IMR-90 (cell line): Measurements from ENCODE around the gene ZFYVE26. TPM values are rescaled to one million over a fixed set of nuclear protein-coding genes. Genes with fewer than 3 reads are reported as not detected.

Source experiments
- ATAC-seq: fragments of 200-7000 bp; cut with Tn5 transposase; 2 replicates; pipeline ENCODE4 v1.9.1; 2020; ENCODE audit warnings: low read depth, mild to moderate bottlenecking, moderate library complexity
- BruUV-seq: library from RNA; stranded (reverse); fragments of 400-500 nt; replicated peaks from 2 replicates; lab custom pipeline; 2021; lab: Mats Ljungman, UMichigan
- CTCF ChIA-PET: fragments of 300-600 bp; formaldehyde crosslinking; extraction: SDS; loops from one replicate; lab custom pipeline; 2021; ENCODE audit warnings: antibody characterized with exemption; lab: Yijun Ruan, JAX
- POLR2A ChIA-PET: fragments of 300-600 bp; sonication (Branson Sonifier 250); formaldehyde crosslinking; loops from one replicate; lab custom pipeline; 2022; ENCODE audit warnings: antibody characterized with exemption; ENCODE audit not compliant: unreplicated experiment; lab: Charles Lee
- DNase-seq: peaks from one replicate; pipeline ENCODE4 v3.0.0; 2013
- H2AFZ ChIP-seq: replicated peaks from 2 replicates; pipeline ENCODE3; 2013; ENCODE audit warnings: low read length, mild to moderate bottlenecking; ENCODE audit not compliant: poor library complexity
- H2AK5ac ChIP-seq: 2 replicates; pipeline ENCODE4 v1.6.1; 2013; ENCODE audit warnings: low read depth, low read length, inconsistent platforms
- H2AK9ac ChIP-seq: replicated peaks from 2 replicates; pipeline ENCODE3; 2013; ENCODE audit warnings: mild to moderate bottlenecking, low read depth, low read length, moderate library complexity; ENCODE audit not compliant: poor library complexity
- H2BK120ac ChIP-seq: 2 replicates; pipeline ENCODE4 v1.6.1; 2013; ENCODE audit warnings: low read depth, low read length, inconsistent platforms
- H2BK15ac ChIP-seq: 3 replicates; pipeline ENCODE4 v1.6.1; 2013; ENCODE audit warnings: low read depth, low read length, inconsistent platforms
- H2BK20ac ChIP-seq: 2 replicates; pipeline ENCODE4 v1.6.1; 2013; ENCODE audit warnings: low read depth, mild to moderate bottlenecking, inconsistent platforms, low read length, moderate library complexity
- H2BK5ac ChIP-seq: 2 replicates; pipeline ENCODE4 v1.6.1; 2013; ENCODE audit warnings: mild to moderate bottlenecking, low read depth, low read length, inconsistent platforms; ENCODE audit not compliant: poor library complexity, severe bottlenecking
- H3K14ac ChIP-seq: replicated peaks from 2 replicates; pipeline ENCODE4 v1.6.1; 2013; ENCODE audit warnings: low read depth, low read length, inconsistent platforms
- H3K18ac ChIP-seq: 2 replicates; pipeline ENCODE4 v1.6.1; 2013; ENCODE audit warnings: low read depth, low read length, control low read depth
- H3K23ac ChIP-seq: 2 replicates; pipeline ENCODE4 v1.6.1; 2013; ENCODE audit warnings: low read depth, low read length, inconsistent platforms
- H3K27ac ChIP-seq: 2 replicates; pipeline ENCODE4 v1.5.1; 2013; ENCODE audit warnings: mild to moderate bottlenecking, control low read depth, low read length; ENCODE audit not compliant: insufficient read depth
- H3K27me3 ChIP-seq: 2 replicates; pipeline ENCODE4 v1.6.1; 2013; ENCODE audit warnings: low read length; ENCODE audit not compliant: control insufficient read depth, insufficient read depth
- H3K36me3 ChIP-seq: 2 replicates; pipeline ENCODE4 v1.6.1; 2013; ENCODE audit warnings: low read length, mixed read lengths; ENCODE audit not compliant: control insufficient read depth, insufficient read depth
- H3K4ac ChIP-seq: 2 replicates; pipeline ENCODE4 v1.6.1; 2013; ENCODE audit warnings: low read depth, low read length, inconsistent platforms
- H3K4me1 ChIP-seq: 2 replicates; pipeline ENCODE4 v1.6.1; 2013; ENCODE audit warnings: low read length, mixed read lengths; ENCODE audit not compliant: control insufficient read depth, insufficient read depth
- H3K4me2 ChIP-seq: 2 replicates; pipeline ENCODE4 v1.6.1; 2013; ENCODE audit warnings: low read depth, mild to moderate bottlenecking, control low read depth, low read length, moderate library complexity
- H3K4me3 ChIP-seq: 2 replicates; pipeline ENCODE4 v1.5.1; 2013; ENCODE audit warnings: low read depth, mild to moderate bottlenecking, control low read depth, low read length, moderate library complexity; ENCODE audit not compliant: insufficient read depth
- H3K56ac ChIP-seq: 2 replicates; pipeline ENCODE4 v1.6.1; 2013; ENCODE audit warnings: low read length, inconsistent platforms; ENCODE audit not compliant: insufficient read depth; ENCODE audit errors: extremely low read depth
- H3K79me1 ChIP-seq, 2 experiments: 2 replicates each; pipeline ENCODE4 v1.6.1; 2013; ENCODE audit warnings: low read length in 2 of 2, inconsistent platforms in 1 of 2, low read depth in 1 of 2
- H3K9ac ChIP-seq: 2 replicates; pipeline ENCODE4 v1.6.1; 2013; ENCODE audit warnings: low read depth, low read length, control low read depth
- H3K9me1 ChIP-seq: 2 replicates; pipeline ENCODE4 v1.6.1; 2013; ENCODE audit warnings: low read length, inconsistent platforms; ENCODE audit not compliant: insufficient read depth
- H3K9me3 ChIP-seq: 2 replicates; pipeline ENCODE4 v1.6.1; 2013; ENCODE audit warnings: low read length; ENCODE audit not compliant: control insufficient read depth, insufficient read depth
- H4K20me1 ChIP-seq: 2 replicates; pipeline ENCODE4 v1.6.1; 2013; ENCODE audit warnings: low read length, inconsistent platforms; ENCODE audit not compliant: insufficient read depth
- H4K5ac ChIP-seq: 2 replicates; pipeline ENCODE4 v1.6.1; 2013; ENCODE audit warnings: mild to moderate bottlenecking, low read depth, low read length, control low read depth
- H4K8ac ChIP-seq, 2 experiments: 2 replicates each; pipeline ENCODE4 v1.6.1; 2013; ENCODE audit warnings: low read depth in 2 of 2, low read length in 2 of 2, control low read depth in 1 of 2, inconsistent platforms in 1 of 2
- H4K91ac ChIP-seq: 2 replicates; pipeline ENCODE4 v1.6.1; 2013; ENCODE audit warnings: low read depth, low read length, inconsistent platforms; ENCODE audit not compliant: insufficient read depth
- CHD1 ChIP-seq: IDR thresholded peaks from 2 replicates; pipeline ENCODE4 v1.6.1; 2012; ENCODE audit warnings: low read depth, low read length, improper control_type of control experiment
- CTCF ChIP-seq: conservative IDR thresholded peaks from 2 replicates; pipeline ENCODE4 v1.5.1; 2012; ENCODE audit warnings: mild to moderate bottlenecking, low read depth, low read length, improper control_type of control experiment
- NFE2L2 ChIP-seq: fragments of 150-350 bp; IDR thresholded peaks from 2 replicates; pipeline ENCODE4 v1.6.1; 2016; ENCODE audit warnings: low read depth, mild to moderate bottlenecking, low read length
- POLR2A ChIP-seq: IDR thresholded peaks from 2 replicates; pipeline ENCODE4 v1.6.1; 2012; ENCODE audit warnings: mild to moderate bottlenecking, low read depth, low read length
- RAD21 ChIP-seq: IDR thresholded peaks from 2 replicates; pipeline ENCODE4 v1.6.1; 2012; ENCODE audit warnings: low read length, improper control_type of control experiment
- SMC3 ChIP-seq: fragments of 150-350 bp; IDR thresholded peaks from 2 replicates; pipeline ENCODE4 v1.6.1; 2016; ENCODE audit warnings: low read depth, mild to moderate bottlenecking, antibody characterized with exemption, low read length, moderate library complexity
- WGBS, 2 experiments: methylation state at CpG; one replicate each; pipeline versions ENCODE4 v1.1.5 to v1.1.7; 2013; ENCODE audit warnings: missing lambda C conversion rate in 2 of 2; ENCODE audit not compliant: insufficient read length in 1 of 2; ENCODE audit errors: extremely low coverage in 2 of 2; 5-methylcytosine and 5-hydroxymethylcytosine counted together
- dilution Hi-C: fragments of 300-500 bp; cut with HindIII; formaldehyde crosslinking; loops from one replicate; pipeline ENCODE4 v1.14.3; 2018; ENCODE audit warnings: low sequenced_read_pairs; ENCODE audit not compliant: unreplicated experiment
- in situ Hi-C: fragments of 300-500 bp; cut with MboI; formaldehyde crosslinking; loops from 3 replicates; pipeline ENCODE4 v1.14.3; 2019; ENCODE audit warnings: low sequenced_read_pairs, inconsistent platforms, mixed read lengths
- intact Hi-C: fragments of 100-400 bp; cut with micrococcal nuclease; formaldehyde crosslinking; loops from 2 replicates; pipeline ENCODE4 v1.10.0; 2022
- polyA plus RNA-seq, 3 experiments: library from polyadenylated mRNA; depleted of rRNA; stranded (reverse); fragments of >200 nt; gene quantifications; 2 replicates each; pipeline ENCODE4 v1.2.3, GENCODE V29; 2012; ENCODE audit warnings: low replicate concordance in 1 of 3
- total RNA-seq: library from RNA; depleted of rRNA; stranded (reverse); fragments of >200 nt; gene quantifications from 2 replicates; pipeline ENCODE4 v1.2.3, GENCODE V29; 2012

Gene ZFYVE26
- total and polyA plus RNA-seq, 2 of the 4 experiments (the other 2 are of a cell fraction), result 6.0 to 11.1 TPM

GRCh38 chr14:67704484-67705089 lies 111.8 kb downstream of the ZFYVE26 start:
- Histone ChIP-seq H3K9ac (no peak overlapping the region), H3K4ac (no peak overlapping the region), H3K23ac (no peak overlapping the region), H4K20me1 (no peaks in the 10 kb centered on the region), H3K9me3 (no peaks in the 10 kb centered on the region; the same call in 1 of the 2 replicates), H3K4me1 (no peaks in the 10 kb centered on the region), H4K5ac (no peak overlapping the region), H3K27me3 (peaks cover 4% of the 10 kb centered on the region), H3K14ac (no peak overlapping the region), H2BK20ac (no peak overlapping the region), H2AK5ac (no peak overlapping the region), H2BK15ac (no peak overlapping the region), H2AK9ac (no peak overlapping the region), H3K56ac (no peak overlapping the region), H3K4me2 (no peak overlapping the region), H3K18ac (no peak overlapping the region), H3K36me3 (no peaks in the 10 kb centered on the region), H3K4me3 (no peak overlapping the region), H2BK120ac (no peak overlapping the region), H4K8ac (no peak overlapping the region), H2BK5ac (no peak overlapping the region), H3K79me1 (no peaks in the 10 kb centered on the region), H3K27ac (no peak overlapping the region), H3K9me1 (no peaks in the 10 kb centered on the region), H4K91ac (no peak overlapping the region), H2AFZ (no peak overlapping the region)
- in situ Hi-C loops (loop anchor here (5.0 to 25.0 kb wide), 2 partner anchors 117 to 267 kb away; no protein-coding TSS in a partner anchor), intact Hi-C loops (loop anchor here (1.0 kb wide), 3 partner anchors 86 to 277 kb away; no protein-coding TSS in a partner anchor), dilution Hi-C loops (no loop called here)
- DNase-seq (peak; percentile 54), ATAC-seq (peak; percentile 87)
- BruUV-seq, result no TSS peak
- ChIA-PET CTCF (interaction anchor here (0.5 to 2.8 kb wide), 32 partner anchors 8 to 320 kb away, joined by 3 to 38 read pairs (median 4); partner anchors contain the start of genes ARG2, PLEKHH1 and RDH11), POLR2A (no interaction called here)
- no CpG with 5 or more reads among the region's 3 CpGs for WGBS, 2 experiments
- TF ChIP-seq CHD1 (no peak), NFE2L2 (no peak), RAD21 (peak; percentile 89), POLR2A (no peak), SMC3 (peak; percentile 79), CTCF (peak; percentile 83)
